ENCODE results near the gene CERS5. TPM values are rescaled to one million over a fixed set of nuclear protein-coding genes. Genes with fewer than 3 reads are reported as not detected.
A peak's percentile ranks its signal among the peaks of the same experiment; 100 is the strongest.

Gene CERS5
- total RNA-seq, 6 donors from 2014 or later: 21.0 to 40.4 (median 35.8) TPM

DNA sequence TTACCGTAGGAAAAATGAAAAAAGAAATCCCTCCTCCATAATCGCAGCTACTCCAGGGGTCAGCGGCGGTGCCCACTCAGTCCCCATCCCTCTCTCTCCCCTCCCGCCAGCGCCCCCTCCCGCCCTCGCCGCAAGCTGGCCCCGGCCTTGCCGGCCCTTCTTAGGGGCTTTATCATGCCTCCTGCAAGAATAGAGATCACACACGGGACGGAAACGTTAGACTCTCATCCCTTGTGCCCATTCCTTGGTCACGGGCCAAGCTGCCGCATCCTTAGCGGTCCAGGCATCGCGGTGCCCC, 55.8 kb downstream of the CERS5 start:
- Histone ChIP-seq H3K27ac (peak overlapping the region; percentile 84 to 97 (median 95)), H3K27me3 (no peaks in the 10 kb centered on the region), H3K9me3 (no peaks in the 10 kb centered on the region), H3K36me3 (peaks cover 0 to 10% (median 3%) of the 10 kb centered on the region in 4 donors), H3K4me3 (peak overlapping the region; percentile 11 to 98 (median 68)), H3K4me1 (peaks cover 33 to 45% (median 41%) of the 10 kb centered on the region in 4 donors)
- WGBS, 2 donors: 23% methylated on average over 11 to 17 of the region's 19 CpGs
- DNase-seq: no peak
- TF ChIP-seq, protein P1, sequence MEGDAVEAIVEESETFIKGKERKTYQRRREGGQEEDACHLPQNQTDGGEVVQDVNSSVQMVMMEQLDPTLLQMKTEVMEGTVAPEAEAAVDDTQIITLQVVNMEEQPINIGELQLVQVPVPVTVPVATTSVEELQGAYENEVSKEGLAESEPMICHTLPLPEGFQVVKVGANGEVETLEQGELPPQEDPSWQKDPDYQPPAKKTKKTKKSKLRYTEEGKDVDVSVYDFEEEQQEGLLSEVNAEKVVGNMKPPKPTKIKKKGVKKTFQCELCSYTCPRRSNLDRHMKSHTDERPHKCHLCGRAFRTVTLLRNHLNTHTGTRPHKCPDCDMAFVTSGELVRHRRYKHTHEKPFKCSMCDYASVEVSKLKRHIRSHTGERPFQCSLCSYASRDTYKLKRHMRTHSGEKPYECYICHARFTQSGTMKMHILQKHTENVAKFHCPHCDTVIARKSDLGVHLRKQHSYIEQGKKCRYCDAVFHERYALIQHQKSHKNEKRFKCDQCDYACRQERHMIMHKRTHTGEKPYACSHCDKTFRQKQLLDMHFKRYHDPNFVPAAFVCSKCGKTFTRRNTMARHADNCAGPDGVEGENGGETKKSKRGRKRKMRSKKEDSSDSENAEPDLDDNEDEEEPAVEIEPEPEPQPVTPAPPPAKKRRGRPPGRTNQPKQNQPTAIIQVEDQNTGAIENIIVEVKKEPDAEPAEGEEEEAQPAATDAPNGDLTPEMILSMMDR (IDR thresholded peaks at IDR 0.05): no peak
- TF ChIP-seq POLR2A (IDR thresholded peaks at IDR 0.05): no peak
- TF ChIP-seq EP300 (IDR thresholded peaks at IDR 0.05): no peak
- TF ChIP-seq POLR2AphosphoS5 (IDR thresholded peaks at IDR 0.05): no peak
- ATAC-seq (ENCODE audit: low FRiP score in 2 of 2): peak in 1 of 2 donors; percentile 0

DNA sequence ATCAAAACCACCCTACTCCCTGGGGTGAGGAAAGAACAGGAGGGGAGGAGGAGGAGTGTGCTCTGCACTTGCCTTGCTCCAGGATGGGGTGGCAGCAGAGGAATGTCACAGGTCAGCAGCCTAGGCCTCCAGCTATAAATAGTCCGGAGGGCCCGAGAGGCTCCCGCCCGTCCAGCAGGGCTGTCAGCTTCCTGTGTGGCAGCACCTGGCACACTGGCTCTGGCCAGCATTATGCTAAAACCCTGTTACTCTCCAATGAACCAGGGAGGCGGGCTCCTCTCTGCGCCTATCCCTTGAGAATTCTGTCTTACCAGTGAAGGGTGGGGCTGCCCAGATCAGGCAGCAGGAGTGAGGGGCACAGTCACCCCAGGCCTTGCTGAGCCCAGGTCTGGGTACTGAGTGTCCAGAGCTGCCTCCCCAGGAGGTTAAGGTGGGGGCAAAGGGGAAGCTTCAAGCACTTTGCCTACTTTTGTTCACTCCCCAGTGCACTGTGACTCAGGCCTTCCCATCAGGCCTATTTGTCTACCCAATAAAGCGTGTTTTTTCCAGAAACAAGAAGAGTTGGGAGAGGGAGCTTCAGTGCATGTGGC, 56.3 kb downstream of the CERS5 start:
- Histone ChIP-seq H3K9me3 (no peaks in the 10 kb centered on the region), H3K27me3 (no peaks in the 10 kb centered on the region), H3K36me3 (peaks cover 0 to 8% (median under 1%) of the 10 kb centered on the region in 4 donors), H3K4me3 (peak overlapping the region in 2 of 4 donors; percentile 41 to 95), H3K27ac (peak overlapping the region; percentile 84 to 97 (median 95)), H3K4me1 (peaks cover 32 to 42% (median 39%) of the 10 kb centered on the region in 4 donors)
- peak; percentile 63 to 88 for DNase-seq
- 19 to 36% methylated on average over 5 to 7 of the region's 7 CpGs for WGBS, 2 donors
- TF ChIP-seq POLR2AphosphoS5 (IDR thresholded peaks at IDR 0.05) (no peak), POLR2A (IDR thresholded peaks at IDR 0.05) (peak in 1 of 4 donors; percentile 33), EP300 (IDR thresholded peaks at IDR 0.05) (no peak)
- TF ChIP-seq, protein P1 (IDR thresholded peaks at IDR 0.05): peak in 2 of 6 experiments; percentile 7 to 15
- peak in 1 of 2 donors; percentile 64 for ATAC-seq (ENCODE audit: low FRiP score in 2 of 2)

DNA sequence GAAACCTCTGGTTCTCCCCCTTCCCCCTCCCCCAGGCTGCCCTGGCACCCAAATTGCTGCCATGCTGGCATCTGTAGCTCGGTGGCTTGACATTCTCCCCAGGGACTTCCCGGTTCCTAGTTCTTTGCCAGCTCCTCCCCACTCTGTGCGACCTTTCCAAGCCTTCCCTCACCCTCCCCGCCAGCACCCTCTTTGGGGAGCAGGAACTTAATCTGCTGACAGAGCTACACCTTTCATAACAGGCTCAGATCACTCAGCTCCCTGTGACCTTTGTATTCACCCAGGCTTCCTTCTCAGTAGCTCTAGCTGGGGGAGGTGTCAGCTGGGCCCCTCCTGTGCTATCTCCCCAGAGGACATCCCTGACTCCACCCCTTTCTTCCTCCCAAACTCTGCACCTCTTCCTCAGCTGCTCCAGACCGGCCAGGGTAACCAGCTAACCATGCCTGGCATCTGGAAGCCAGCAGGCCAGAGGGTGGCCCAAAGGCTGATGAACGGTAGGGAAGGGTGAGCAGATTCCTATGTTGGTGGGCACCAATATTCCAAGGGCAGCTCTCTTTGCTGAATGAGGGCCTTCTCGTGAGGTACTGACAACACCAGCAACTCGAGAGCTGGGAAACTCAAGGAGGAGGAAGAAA, 56.9 kb downstream of the CERS5 start:
- peak in 1 of 2 donors; percentile 68 for DNase-seq
- 44 to 52% methylated on average over 8 of the region's 8 CpGs for WGBS, 2 donors
- Histone ChIP-seq H3K9me3 (no peaks in the 10 kb centered on the region), H3K4me3 (peak overlapping the region in 1 of 4 donors; percentile 3), H3K36me3 (peaks cover 0 to 3% (median 0%) of the 10 kb centered on the region in 4 donors), H3K27ac (peak overlapping the region; percentile 84 to 97 (median 95)), H3K4me1 (peaks cover 32 to 42% (median 40%) of the 10 kb centered on the region in 4 donors), H3K27me3 (no peaks in the 10 kb centered on the region)
- ATAC-seq (ENCODE audit: low FRiP score in 2 of 2): no peak
- TF ChIP-seq POLR2AphosphoS5 (IDR thresholded peaks at IDR 0.05): peak in 1 of 2 donors; percentile 9
- TF ChIP-seq, protein P1 (IDR thresholded peaks at IDR 0.05): no peak

DNA sequence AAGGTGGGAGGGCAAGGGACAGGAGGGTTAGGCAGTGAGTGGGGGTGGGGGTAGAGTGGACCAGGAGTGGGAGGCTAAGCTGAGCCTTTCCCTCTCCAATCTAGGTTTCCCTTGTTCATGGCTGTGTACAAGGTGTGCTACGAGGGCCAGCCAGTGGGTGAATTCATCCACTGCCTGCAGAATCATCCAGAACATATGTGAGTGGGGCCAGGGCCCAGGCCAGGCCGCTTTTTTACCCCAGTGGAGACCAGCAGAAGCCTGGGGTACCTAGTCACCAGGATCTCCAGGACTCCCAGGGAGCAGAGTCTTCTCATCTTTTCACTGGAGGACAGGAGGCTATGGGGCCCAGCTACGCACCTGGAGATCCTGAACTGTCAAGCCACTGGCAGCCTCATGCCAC, 57.9 kb downstream of the CERS5 start:
- H3K4me1 ChIP-seq: peaks cover 34 to 43% (median 40%) of the 10 kb centered on the region in 4 donors

More for the DNA sequence above, 57.9 kb downstream of the CERS5 start:
- 97 to 100% methylated on average over 2 to 3 of the region's 3 CpGs for WGBS, 2 donors
- Histone ChIP-seq H3K36me3 (no peaks in the 10 kb centered on the region), H3K27ac (peak overlapping the region; percentile 84 to 97 (median 95)), H3K27me3 (no peaks in the 10 kb centered on the region), H3K4me3 (no peak overlapping the region), H3K9me3 (no peaks in the 10 kb centered on the region)
- no peak for ATAC-seq (ENCODE audit: low FRiP score in 2 of 2)
- TF ChIP-seq, protein P1 (IDR thresholded peaks at IDR 0.05): no peak
- TF ChIP-seq POLR2A (IDR thresholded peaks at IDR 0.05) (no peak), EP300 (IDR thresholded peaks at IDR 0.05) (no peak), POLR2AphosphoS5 (IDR thresholded peaks at IDR 0.05) (no peak)
- no peak for DNase-seq
